Suprapubic skin (tissue), 4 donors: Measurements from ENCODE around the gene ATP11A. TPM values are rescaled to one million over a fixed set of nuclear protein-coding genes. Genes with fewer than 3 reads are reported as not detected.

ENCODE experiments used
- DNase-seq, 2 donors: peaks; one replicate each; pipeline ENCODE4 v3.0.0-alpha.2; 2019; ENCODE audit warnings: low spot score in 2 of 2
- H3K27ac ChIP-seq: fragments of 200-600 bp; sonication (generic); one replicate; pipeline ENCODE4 v1.5.1; 2019
- H3K27me3 ChIP-seq: fragments of 200-600 bp; sonication (generic); one replicate; pipeline ENCODE4 v1.5.1; 2019
- H3K36me3 ChIP-seq: fragments of 200-600 bp; sonication (generic); one replicate; pipeline ENCODE4 v1.5.1; 2019
- H3K4me1 ChIP-seq: fragments of 200-600 bp; sonication (generic); one replicate; pipeline ENCODE4 v1.5.1; 2019
- H3K4me3 ChIP-seq: fragments of 200-600 bp; sonication (generic); one replicate; pipeline ENCODE4 v1.5.1; 2019; ENCODE audit warnings: mild to moderate bottlenecking
- H3K9me3 ChIP-seq: fragments of 200-600 bp; sonication (generic); one replicate; pipeline ENCODE4 v1.5.1; 2019
- EP300 ChIP-seq: sonication (generic); formaldehyde crosslinking; IDR thresholded peaks from one replicate; pipeline ENCODE4 v1.6.1; 2017; ENCODE audit warnings: antibody characterized with exemption
- POLR2A ChIP-seq, 2 donors: fragments of 450-650 bp; IDR thresholded peaks; one replicate each; pipeline ENCODE4 v1.6.1; 2017; ENCODE audit warnings: antibody characterized with exemption in 2 of 2, mild to moderate bottlenecking in 2 of 2, moderate library complexity in 2 of 2
- POLR2AphosphoS5 ChIP-seq, 3 donors: sonication (generic); formaldehyde crosslinking; IDR thresholded peaks; one replicate each; pipeline ENCODE4 v1.6.1; 2017; ENCODE audit warnings: antibody characterized with exemption in 3 of 3
- WGBS: methylation state at CpG from one replicate; pipeline ENCODE4 v1.1.5; 2018; 5-methylcytosine and 5-hydroxymethylcytosine counted together
- total RNA-seq, 4 donors: library from RNA; depleted of rRNA; stranded (reverse); fragments of >200 nt; gene quantifications; one replicate each; pipeline ENCODE4 v1.1.0, GENCODE V29; 2016
- TF ChIP-seq, protein P1 (sequence below), 2 donors: fragments of 200-600 bp in 1 of 2; fragments of 450-650 bp in 1 of 2; sonication (generic) in 1 of 2; IDR thresholded peaks; one replicate each; pipeline ENCODE4 v1.5.1; 2016 to 2019; ENCODE audit warnings: antibody characterized with exemption in 2 of 2, mild to moderate bottlenecking in 1 of 2, moderate library complexity in 1 of 2

ATP11A gene
- total RNA-seq, 4 donors from 2014 or later = 22.8 to 51.0 (median 39.8) TPM

DNA sequence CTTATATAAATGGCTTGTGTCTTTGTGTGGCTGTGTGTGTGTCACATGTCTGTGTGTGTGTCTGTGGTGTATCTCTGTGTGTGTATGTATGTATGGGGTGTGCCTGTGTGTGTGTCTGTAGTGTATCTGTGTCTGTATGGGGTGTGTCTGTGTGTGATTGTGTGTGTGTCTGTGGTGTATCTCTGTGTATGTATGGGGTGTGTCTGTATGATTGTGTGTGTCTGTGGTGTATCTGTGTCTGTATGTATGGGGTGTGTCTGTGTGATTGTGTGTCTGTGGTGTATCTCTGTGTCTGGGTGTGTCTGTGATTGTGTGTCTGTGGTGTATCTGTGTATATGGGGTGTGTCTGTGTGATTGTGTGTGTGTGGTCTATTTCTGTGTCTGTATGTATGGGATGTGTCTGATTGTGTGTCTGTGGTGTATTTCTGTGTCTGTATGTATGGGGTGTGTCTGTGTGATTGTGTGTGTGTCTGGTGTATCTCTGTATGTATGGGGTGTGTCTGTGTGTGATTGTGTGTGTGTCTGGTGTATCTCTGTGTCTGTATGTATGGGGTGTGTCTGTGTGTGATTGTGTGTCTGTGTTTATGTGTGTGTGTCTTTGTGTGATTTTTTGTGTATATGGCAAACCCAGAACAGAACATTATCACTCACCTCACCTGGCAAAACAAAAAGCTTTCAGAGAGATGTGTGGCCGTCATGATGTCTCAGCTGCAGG, 223.0 kb downstream of the ATP11A start:
- Histone ChIP-seq H3K4me3 (no peak overlapping the region), H3K27me3 (peaks cover 36% of the 10 kb centered on the region), H3K36me3 (no peaks in the 10 kb centered on the region), H3K9me3 (no peaks in the 10 kb centered on the region), H3K4me1 (no peaks in the 10 kb centered on the region), H3K27ac (no peak overlapping the region)
- TF ChIP-seq, protein P1, sequence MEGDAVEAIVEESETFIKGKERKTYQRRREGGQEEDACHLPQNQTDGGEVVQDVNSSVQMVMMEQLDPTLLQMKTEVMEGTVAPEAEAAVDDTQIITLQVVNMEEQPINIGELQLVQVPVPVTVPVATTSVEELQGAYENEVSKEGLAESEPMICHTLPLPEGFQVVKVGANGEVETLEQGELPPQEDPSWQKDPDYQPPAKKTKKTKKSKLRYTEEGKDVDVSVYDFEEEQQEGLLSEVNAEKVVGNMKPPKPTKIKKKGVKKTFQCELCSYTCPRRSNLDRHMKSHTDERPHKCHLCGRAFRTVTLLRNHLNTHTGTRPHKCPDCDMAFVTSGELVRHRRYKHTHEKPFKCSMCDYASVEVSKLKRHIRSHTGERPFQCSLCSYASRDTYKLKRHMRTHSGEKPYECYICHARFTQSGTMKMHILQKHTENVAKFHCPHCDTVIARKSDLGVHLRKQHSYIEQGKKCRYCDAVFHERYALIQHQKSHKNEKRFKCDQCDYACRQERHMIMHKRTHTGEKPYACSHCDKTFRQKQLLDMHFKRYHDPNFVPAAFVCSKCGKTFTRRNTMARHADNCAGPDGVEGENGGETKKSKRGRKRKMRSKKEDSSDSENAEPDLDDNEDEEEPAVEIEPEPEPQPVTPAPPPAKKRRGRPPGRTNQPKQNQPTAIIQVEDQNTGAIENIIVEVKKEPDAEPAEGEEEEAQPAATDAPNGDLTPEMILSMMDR (IDR thresholded peaks at IDR 0.05) = no peak
- no peak for TF ChIP-seq POLR2AphosphoS5 (IDR thresholded peaks at IDR 0.05)
- WGBS = 46% methylated on average over 1 of the region's 1 CpG
- DNase-seq = no peak

DNA sequence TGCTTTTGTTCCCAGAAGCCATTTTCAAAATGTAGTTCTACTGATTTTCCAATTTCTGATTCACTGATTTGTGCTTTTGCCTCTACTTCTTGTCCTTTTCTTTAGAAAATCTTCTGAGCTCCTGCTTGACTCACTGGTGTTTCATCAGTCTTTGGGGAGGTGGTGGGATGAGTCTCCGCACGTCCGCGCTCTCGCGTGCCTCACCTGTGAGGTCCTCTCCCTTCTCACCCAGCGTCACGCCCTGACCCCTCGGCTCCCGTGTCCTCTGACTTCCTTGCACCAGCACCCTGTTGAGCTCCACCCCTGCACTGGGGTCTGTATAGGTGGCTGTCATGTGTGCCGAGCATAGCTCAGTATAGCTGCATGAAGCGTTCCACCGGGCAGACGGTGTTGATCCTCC, 226.5 kb downstream of the ATP11A start:
- DNase-seq = no peak
- no peaks in the 10 kb centered on the region for H3K4me1 ChIP-seq
- peaks cover 26% of the 10 kb centered on the region for H3K27me3 ChIP-seq
- H3K4me3 ChIP-seq = no peak overlapping the region
- no peak overlapping the region for H3K27ac ChIP-seq
- 81% methylated on average over 14 of the region's 14 CpGs for WGBS
- TF ChIP-seq, protein P1 (IDR thresholded peaks at IDR 0.05) = no peak
- no peak for TF ChIP-seq POLR2AphosphoS5 (IDR thresholded peaks at IDR 0.05)
- no peak for TF ChIP-seq POLR2A (IDR thresholded peaks at IDR 0.05)
- TF ChIP-seq EP300 = no peak
- H3K9me3 ChIP-seq = no peaks in the 10 kb centered on the region
- no peaks in the 10 kb centered on the region for H3K36me3 ChIP-seq

DNA sequence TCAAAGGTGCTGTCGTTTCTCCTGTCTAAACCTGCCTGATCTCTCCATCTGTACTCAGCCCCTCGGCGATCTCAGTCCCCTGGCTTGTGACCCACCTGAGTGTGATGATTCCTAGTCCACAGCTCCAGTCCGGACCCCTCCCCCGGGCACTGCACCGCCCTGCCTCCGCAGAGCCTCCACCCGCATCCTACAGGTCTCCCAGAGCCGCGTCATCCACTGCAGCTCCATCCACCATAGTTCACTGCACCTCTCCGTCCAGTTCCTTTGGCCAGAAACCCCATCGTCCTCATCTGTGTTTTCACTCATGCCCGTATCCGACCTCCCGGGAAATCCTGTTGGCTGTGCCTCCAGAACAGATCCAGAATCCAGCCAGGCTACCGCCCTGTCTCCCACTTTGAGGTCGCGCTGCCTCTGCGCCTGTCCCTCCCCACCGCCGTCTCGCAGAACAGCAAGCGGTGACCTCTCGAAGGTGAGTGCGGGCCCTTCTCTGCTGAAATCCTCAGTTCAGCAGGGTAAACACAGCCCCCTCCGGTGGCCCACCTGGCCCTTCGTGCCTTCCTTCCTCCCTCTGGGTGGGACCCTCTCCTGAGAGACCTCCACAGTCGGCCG, 227.3 kb downstream of the ATP11A start:
- TF ChIP-seq, protein P1 (IDR thresholded peaks at IDR 0.05) = no peak
- TF ChIP-seq POLR2A (IDR thresholded peaks at IDR 0.05) = no peak
- TF ChIP-seq EP300 = no peak
- no peak for TF ChIP-seq POLR2AphosphoS5 (IDR thresholded peaks at IDR 0.05)
- no peak for DNase-seq

DNA sequence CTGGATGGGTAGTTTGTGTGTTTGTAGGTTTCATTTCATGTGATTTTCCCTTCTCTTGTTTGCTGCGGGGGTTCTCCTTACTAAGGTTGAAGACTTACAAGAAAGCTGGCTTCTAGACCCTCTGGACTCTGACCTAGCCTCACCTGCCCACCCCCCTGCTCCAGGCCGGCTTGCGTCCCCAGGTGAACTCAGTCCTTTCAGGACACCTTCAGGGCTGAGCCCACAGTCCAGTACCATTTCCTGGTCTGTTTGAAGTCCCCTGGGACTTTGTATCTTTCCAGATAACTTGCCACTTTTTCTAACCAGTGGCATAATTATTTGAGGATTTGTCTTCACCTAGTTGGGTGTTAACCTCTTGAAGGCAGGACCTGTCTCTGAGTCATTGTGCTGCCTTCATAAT, 227.9 kb downstream of the ATP11A start:
- Histone ChIP-seq H3K4me3 (no peak overlapping the region), H3K4me1 (no peaks in the 10 kb centered on the region), H3K27ac (no peak overlapping the region), H3K9me3 (no peaks in the 10 kb centered on the region), H3K36me3 (no peaks in the 10 kb centered on the region), H3K27me3 (peaks cover 23% of the 10 kb centered on the region)
- WGBS = 97% methylated on average over 3 of the region's 3 CpGs
- TF ChIP-seq EP300 = no peak
- TF ChIP-seq, protein P1 (IDR thresholded peaks at IDR 0.05) = no peak
- no peak for DNase-seq

More for the DNA sequence above, 227.3 kb downstream of the ATP11A start:
- Histone ChIP-seq H3K9me3 (no peaks in the 10 kb centered on the region), H3K4me3 (no peak overlapping the region), H3K36me3 (no peaks in the 10 kb centered on the region), H3K4me1 (no peaks in the 10 kb centered on the region), H3K27me3 (peaks cover 23% of the 10 kb centered on the region), H3K27ac (no peak overlapping the region)
- WGBS = 86% methylated on average over 29 of the region's 29 CpGs

DNA sequence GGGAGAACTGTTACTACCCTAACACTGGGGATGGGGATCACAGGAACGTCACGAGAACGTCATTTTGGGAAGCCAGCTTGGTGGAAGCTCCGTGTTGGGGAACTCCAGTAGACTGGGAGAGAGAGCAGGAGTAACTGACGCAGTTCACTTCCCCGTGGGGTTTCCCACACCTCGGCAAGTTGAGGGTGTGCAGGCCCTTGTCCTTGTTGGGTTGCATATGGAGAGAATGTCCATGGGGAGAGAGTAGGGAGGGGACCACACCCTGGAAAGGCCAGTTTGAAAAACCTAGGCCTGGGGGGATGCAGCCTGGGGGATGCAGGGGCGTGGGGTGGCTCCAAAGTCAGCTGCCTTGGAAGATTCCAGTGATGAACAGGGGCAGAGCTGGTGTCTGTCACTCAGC, 228.4 kb downstream of the ATP11A start:
- Histone ChIP-seq H3K27ac (no peak overlapping the region), H3K36me3 (no peaks in the 10 kb centered on the region), H3K4me1 (no peaks in the 10 kb centered on the region), H3K9me3 (no peaks in the 10 kb centered on the region), H3K4me3 (no peak overlapping the region), H3K27me3 (peaks cover 23% of the 10 kb centered on the region)
- no peak for TF ChIP-seq POLR2A (IDR thresholded peaks at IDR 0.05)
- no peak for TF ChIP-seq POLR2AphosphoS5 (IDR thresholded peaks at IDR 0.05)
- TF ChIP-seq EP300 = no peak
- TF ChIP-seq, protein P1 (IDR thresholded peaks at IDR 0.05) = no peak
- 84% methylated on average over 8 of the region's 8 CpGs for WGBS
- DNase-seq = no peak
